GM23248 (cell line): Measurements from ENCODE around the gene HSD17B8.

Source experiments
- EZH2 ChIP-seq: fragments of 200-600 bp; sonication (generic); IDR thresholded peaks from 2 replicates; pipeline ENCODE4 v1.6.1; 2018; ENCODE audit warnings: antibody characterized with exemption, mild to moderate bottlenecking; ENCODE audit not compliant: insufficient read depth, poor library complexity, severe bottlenecking
- EZH2phosphoT487 ChIP-seq: fragments of 200-600 bp; sonication (generic); IDR thresholded peaks from 2 replicates; pipeline ENCODE4 v1.6.1; 2018; ENCODE audit warnings: antibody characterized with exemption, moderate library complexity, mild to moderate bottlenecking, low read depth; ENCODE audit not compliant: insufficient read depth

DNA sequence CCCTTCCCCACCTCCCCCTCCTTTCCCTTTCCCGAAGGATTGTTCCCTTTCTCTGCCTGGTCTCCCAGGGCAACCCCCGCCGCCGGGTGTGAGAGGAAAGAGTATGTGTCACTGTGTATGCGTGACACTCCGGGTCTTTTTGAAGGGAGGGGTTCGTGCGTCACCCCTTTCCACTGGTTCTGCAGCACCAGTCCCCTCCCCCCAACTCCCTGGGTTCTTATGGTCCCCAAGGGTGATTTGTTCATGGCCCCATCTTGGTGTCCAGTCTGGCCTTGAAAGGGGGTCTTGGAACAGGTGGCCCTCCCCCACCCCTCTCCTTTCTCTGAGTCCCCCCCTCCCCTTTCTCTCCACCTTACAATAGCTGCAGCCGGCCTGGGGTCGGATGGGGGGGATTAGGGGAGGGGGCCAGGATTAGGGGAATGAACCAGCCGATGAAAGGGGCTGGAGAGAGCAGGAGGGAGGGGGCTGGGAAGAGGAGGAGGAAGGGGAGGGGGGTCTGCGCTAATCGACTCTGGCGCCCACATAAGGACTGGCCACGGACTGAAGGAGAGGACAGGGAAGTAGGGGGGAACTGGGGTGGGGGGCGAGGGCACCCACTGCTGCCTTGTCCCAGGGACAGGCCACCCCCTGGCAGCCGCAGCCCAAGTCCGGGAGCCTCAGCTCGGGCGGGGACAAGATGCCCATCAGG is 2.6 kb downstream of the HSD17B8 start:
- TF ChIP-seq EZH2phosphoT487 (no peak), EZH2 (no peak)
